Measurements from ENCODE around the gene CCDC50.

The CCDC50 gene

GRCh38 chr3:191431160-191431822 lies 102.1 kb downstream of the CCDC50 start:
- H3K9me2 ChIP-seq (replicated peaks; ENCODE audit: insufficient read depth, low read length), result no peaks in the 10 kb centered on the region

GRCh38 chr3:191432162-191432561 lies 103.0 kb downstream of the CCDC50 start:
- no peak for DNase-seq
- no peaks in the 10 kb centered on the region for H3K79me2 ChIP-seq (ENCODE audit: low read length)
- H3K9me2 ChIP-seq (replicated peaks; ENCODE audit: insufficient read depth, low read length), result no peaks in the 10 kb centered on the region
- no peak for TF ChIP-seq EZH2phosphoT487 (IDR thresholded peaks at IDR 0.05; ENCODE audit: low read length)
- TF ChIP-seq CTCF (IDR thresholded peaks at IDR 0.05; ENCODE audit: low read length), result no peak
- TF ChIP-seq EZH2 (optimal IDR thresholded peaks at IDR 0.05; ENCODE audit: low read depth, low read length), result no peak
- no peaks in the 10 kb centered on the region for H3K36me3 ChIP-seq (replicated peaks; ENCODE audit: insufficient read depth, low read length)
- H3K9me3 ChIP-seq (replicated peaks; ENCODE audit: insufficient read depth, low read length), result no peaks in the 10 kb centered on the region
- H3K27me3 ChIP-seq (replicated peaks; ENCODE audit: insufficient read depth, low read length), result no peaks in the 10 kb centered on the region
- no peaks in the 10 kb centered on the region for H4K20me1 ChIP-seq (ENCODE audit: insufficient read depth, low read length)
- H3K27ac ChIP-seq (ENCODE audit: low read length), result no peak overlapping the region
- no peak overlapping the region for H3K4me2 ChIP-seq (ENCODE audit: low read depth, low read length)
- H3F3A ChIP-seq (ENCODE audit: insufficient read depth, low read length), result no peaks in the 10 kb centered on the region
- no peak overlapping the region for H2AFZ ChIP-seq (ENCODE audit: low read length)
- no peak overlapping the region for H3K4me3 ChIP-seq (ENCODE audit: low read length)
- H3K9ac ChIP-seq (ENCODE audit: low read length), result no peak overlapping the region
- no peaks in the 10 kb centered on the region for H3K4me1 ChIP-seq (ENCODE audit: low read length)

More at GRCh38 chr3:191431160-191431822, 102.1 kb downstream of the CCDC50 start:
- H3K27ac ChIP-seq (ENCODE audit: low read length), result no peak overlapping the region
- no peak overlapping the region for H3K9ac ChIP-seq (ENCODE audit: low read length)
- H3K79me2 ChIP-seq (ENCODE audit: low read length), result no peaks in the 10 kb centered on the region
- H3K27me3 ChIP-seq (replicated peaks; ENCODE audit: insufficient read depth, low read length), result no peaks in the 10 kb centered on the region
- H2AFZ ChIP-seq (ENCODE audit: low read length), result no peak overlapping the region
- TF ChIP-seq EZH2 (optimal IDR thresholded peaks at IDR 0.05; ENCODE audit: low read depth, low read length) (no peak), EZH2phosphoT487 (IDR thresholded peaks at IDR 0.05; ENCODE audit: low read length) (no peak), CTCF (IDR thresholded peaks at IDR 0.05; ENCODE audit: low read length) (no peak)
- H3K4me3 ChIP-seq (ENCODE audit: low read length), result no peak overlapping the region
- no peaks in the 10 kb centered on the region for H3K36me3 ChIP-seq (replicated peaks; ENCODE audit: insufficient read depth, low read length)
- H3F3A ChIP-seq (ENCODE audit: insufficient read depth, low read length), result no peaks in the 10 kb centered on the region
- H4K20me1 ChIP-seq (ENCODE audit: insufficient read depth, low read length), result no peaks in the 10 kb centered on the region
- no peak for DNase-seq
- H3K4me2 ChIP-seq (ENCODE audit: low read depth, low read length), result no peak overlapping the region
- H3K4me1 ChIP-seq (ENCODE audit: low read length), result no peaks in the 10 kb centered on the region
- H3K9me3 ChIP-seq (replicated peaks; ENCODE audit: insufficient read depth, low read length), result no peaks in the 10 kb centered on the region

GRCh38 chr3:191434024-191434423 lies 104.8 kb downstream of the CCDC50 start:
- H3K9ac ChIP-seq (ENCODE audit: low read length), result no peak overlapping the region
- no peak overlapping the region for H3K4me3 ChIP-seq (ENCODE audit: low read length)
- no peak overlapping the region for H3K27ac ChIP-seq (ENCODE audit: low read length)
- no peaks in the 10 kb centered on the region for H3K9me3 ChIP-seq (replicated peaks; ENCODE audit: insufficient read depth, low read length)
- no peaks in the 10 kb centered on the region for H3K79me2 ChIP-seq (ENCODE audit: low read length)
- no peak overlapping the region for H2AFZ ChIP-seq (ENCODE audit: low read length)
- no peaks in the 10 kb centered on the region for H4K20me1 ChIP-seq (ENCODE audit: insufficient read depth, low read length)
- H3F3A ChIP-seq (ENCODE audit: insufficient read depth, low read length), result no peaks in the 10 kb centered on the region
- no peaks in the 10 kb centered on the region for H3K4me1 ChIP-seq (ENCODE audit: low read length)
- H3K27me3 ChIP-seq (replicated peaks; ENCODE audit: insufficient read depth, low read length), result no peaks in the 10 kb centered on the region
- DNase-seq, result no peak
- no peak overlapping the region for H3K4me2 ChIP-seq (ENCODE audit: low read depth, low read length)
- no peaks in the 10 kb centered on the region for H3K36me3 ChIP-seq (replicated peaks; ENCODE audit: insufficient read depth, low read length)
- TF ChIP-seq EZH2phosphoT487 (IDR thresholded peaks at IDR 0.05; ENCODE audit: low read length) (no peak), CTCF (IDR thresholded peaks at IDR 0.05; ENCODE audit: low read length) (no peak), EZH2 (optimal IDR thresholded peaks at IDR 0.05; ENCODE audit: low read depth, low read length) (no peak)
- no peaks in the 10 kb centered on the region for H3K9me2 ChIP-seq (replicated peaks; ENCODE audit: insufficient read depth, low read length)
